ENCODE results near the gene TENT5C.

TENT5C gene

GRCh38 chr1:117594261-117594990, 11.4 kb upstream of the TENT5C start:
- no peak for DNase-seq

- no peak for DNase-seq
These were observed 9.7 kb upstream of the TENT5C start for GRCh38 chr1:117596023-117596720.

- DNase-seq: no peak
These were observed 7.4 kb upstream of the TENT5C start for GRCh38 chr1:117598489-117598888.

- DNase-seq: no peak
These were observed 6.3 kb upstream of the TENT5C start for GRCh38 chr1:117599286-117600221.

- DNase-seq: no peak
These were observed 5.4 kb upstream of the TENT5C start for GRCh38 chr1:117600325-117600943.

- no peak for DNase-seq
These were observed 4.9 kb upstream of the TENT5C start for GRCh38 chr1:117600966-117601365.

- DNase-seq: no peak
These were observed 3.0 kb upstream of the TENT5C start for GRCh38 chr1:117602862-117603261.

- DNase-seq: no peak
These were observed 579 bp upstream of the TENT5C start for GRCh38 chr1:117605164-117605773.

- no peak for DNase-seq
These were observed 992 bp downstream of the TENT5C start for GRCh38 chr1:117606649-117607430.

GRCh38 chr1:117607471-117607870, 1.6 kb downstream of the TENT5C start:
- DNase-seq: no peak

- DNase-seq: no peak
These were observed 2.3 kb downstream of the TENT5C start for GRCh38 chr1:117608115-117608615.

- DNase-seq: no peak
These were observed 2.9 kb downstream of the TENT5C start for GRCh38 chr1:117608758-117609157.

- no peak for DNase-seq
These were observed 3.6 kb downstream of the TENT5C start for GRCh38 chr1:117609471-117609911.

- no peak for DNase-seq
These were observed 4.2 kb downstream of the TENT5C start for GRCh38 chr1:117610036-117610435.

- no peak for DNase-seq
These were observed 5.3 kb downstream of the TENT5C start for GRCh38 chr1:117611121-117611601.

- DNase-seq: no peak
These were observed 6.1 kb downstream of the TENT5C start for GRCh38 chr1:117611894-117612483.

GRCh38 chr1:117612517-117613248, 6.8 kb downstream of the TENT5C start:
- no peak for DNase-seq

- DNase-seq: no peak
These were observed 7.6 kb downstream of the TENT5C start for GRCh38 chr1:117613249-117613968.
